Medulla oblongata (tissue), 1 donor: ENCODE measurements around the gene APOL3.
A peak's percentile ranks its signal among the peaks of the same experiment; 100 is the strongest.
"Not testable (repeated sequence)": the region's sequence is repeated elsewhere in the genome, so short reads cannot be mapped to it uniquely, and the experiment has no call there.

Experiments
- DNase-seq: peaks from one replicate; pipeline ENCODE4 v3.0.0-alpha.2; 2015; ENCODE audit errors: extremely low spot score

APOL3 gene

GRCh38 chr22:36135306-36135980 is 25.1 kb downstream of the APOL3 start:
- no peak for DNase-seq

GRCh38 chr22:36134182-36134581 is 26.4 kb downstream of the APOL3 start:
- DNase-seq: no peak

DNA sequence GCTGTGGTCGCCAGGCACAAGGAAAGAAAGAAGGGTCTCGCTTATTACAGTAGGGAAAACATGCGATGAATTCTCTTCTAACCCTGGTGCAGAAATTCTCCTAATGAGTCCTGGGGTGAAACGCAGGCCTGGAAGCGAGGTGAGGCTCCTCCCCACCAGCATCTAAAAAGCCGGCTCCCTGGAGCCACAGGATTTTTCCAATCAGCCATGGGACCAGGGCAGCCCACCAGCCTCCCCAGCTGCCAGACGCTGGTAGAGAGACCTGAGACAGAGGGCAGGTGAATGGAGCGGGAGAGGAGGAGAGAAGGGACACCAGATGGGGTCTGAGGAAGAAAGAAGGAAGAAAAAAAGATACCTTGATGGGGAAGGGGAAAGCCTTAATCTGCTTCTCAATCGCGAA is 28.6 kb downstream of the APOL3 start:
- no peak for DNase-seq

DNA sequence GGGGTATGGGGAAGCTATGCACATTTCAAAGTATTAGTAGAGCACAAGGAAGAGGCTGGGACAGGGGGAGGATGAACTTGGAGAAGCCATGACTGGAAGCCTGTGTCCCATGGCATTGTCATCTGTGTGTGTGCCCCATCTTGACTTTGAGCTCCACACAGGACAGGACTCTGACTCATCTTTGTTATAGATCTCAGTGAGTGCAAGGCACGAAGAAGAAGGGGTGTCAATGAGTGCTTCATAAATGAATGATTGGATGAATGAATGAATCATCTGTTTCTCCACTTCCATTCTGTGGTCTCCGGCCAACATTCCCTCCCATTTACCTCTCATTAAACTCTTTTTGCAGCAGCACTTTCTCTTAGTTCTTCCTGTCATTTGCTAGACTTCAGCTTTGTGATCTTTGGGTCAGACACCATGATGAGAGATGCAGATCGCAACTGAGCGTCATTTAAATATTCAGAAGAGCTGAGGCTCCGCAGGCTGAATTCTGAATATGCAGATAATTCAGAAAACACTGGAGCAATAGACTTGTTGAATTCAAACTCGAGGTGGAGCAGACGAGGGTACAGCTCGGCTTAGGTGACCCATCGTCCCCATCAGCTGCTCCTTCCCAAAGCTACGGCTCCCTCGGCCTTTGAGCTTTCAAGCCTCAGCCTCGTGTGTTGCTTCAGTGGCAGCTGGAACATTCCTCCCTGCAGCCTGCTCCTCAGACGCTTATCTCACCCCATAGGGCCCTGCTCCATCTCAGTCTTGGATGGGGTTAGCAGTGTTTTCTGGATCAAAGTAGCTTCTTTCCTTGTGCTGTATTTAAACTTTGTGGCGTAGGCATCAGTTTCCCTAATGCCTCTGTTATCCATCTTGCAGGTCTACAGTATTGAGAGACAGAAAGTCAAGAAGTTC is 30.8 kb downstream of the APOL3 start:
- DNase-seq: no peak

DNA sequence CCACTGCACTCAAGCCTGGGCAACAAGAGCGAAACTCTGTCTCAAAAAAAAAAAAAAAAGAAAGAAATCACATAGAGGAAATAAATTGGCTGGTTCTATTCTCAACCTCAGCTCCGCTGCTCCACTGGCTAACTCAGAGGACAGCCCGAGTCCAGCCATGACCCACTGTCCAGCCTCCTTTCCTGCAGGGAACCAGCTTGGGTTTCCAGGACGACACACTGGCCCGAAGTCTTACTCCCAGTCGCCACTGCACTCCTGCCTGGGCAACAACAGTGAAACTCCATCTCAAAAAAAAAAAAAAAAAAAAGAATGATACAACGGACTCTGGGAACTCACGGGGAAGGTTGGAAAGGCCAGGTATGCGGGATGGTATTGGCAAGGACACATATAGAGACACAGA is 31.5 kb downstream of the APOL3 start:
- peak; percentile 20 for DNase-seq

GRCh38 chr22:36125994-36126531 is 34.5 kb downstream of the APOL3 start:
- no peak for DNase-seq

- DNase-seq: no peak
Measured at GRCh38 chr22:36125434-36125833, 35.1 kb downstream of the APOL3 start.

DNA sequence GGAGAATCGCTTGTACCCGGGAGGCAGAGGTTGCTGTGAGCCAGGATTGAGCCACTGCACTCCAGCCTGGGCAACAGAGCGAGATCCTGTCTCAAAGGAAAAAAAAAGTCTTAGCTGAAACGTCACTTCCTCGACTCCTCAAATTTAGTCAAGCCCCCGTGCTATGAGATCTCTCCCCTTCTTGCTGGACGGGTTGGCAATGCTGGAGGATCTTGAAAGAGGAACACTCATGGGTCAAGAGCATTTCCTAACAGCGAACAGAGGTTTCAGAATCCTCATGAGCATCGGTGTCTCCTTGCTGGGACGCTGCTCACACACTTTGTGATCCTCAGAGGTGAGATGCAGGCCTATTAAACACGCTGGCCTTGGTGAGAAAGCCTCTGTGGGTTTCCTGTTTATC is 35.9 kb downstream of the APOL3 start:
- DNase-seq: peak; percentile 26

DNA sequence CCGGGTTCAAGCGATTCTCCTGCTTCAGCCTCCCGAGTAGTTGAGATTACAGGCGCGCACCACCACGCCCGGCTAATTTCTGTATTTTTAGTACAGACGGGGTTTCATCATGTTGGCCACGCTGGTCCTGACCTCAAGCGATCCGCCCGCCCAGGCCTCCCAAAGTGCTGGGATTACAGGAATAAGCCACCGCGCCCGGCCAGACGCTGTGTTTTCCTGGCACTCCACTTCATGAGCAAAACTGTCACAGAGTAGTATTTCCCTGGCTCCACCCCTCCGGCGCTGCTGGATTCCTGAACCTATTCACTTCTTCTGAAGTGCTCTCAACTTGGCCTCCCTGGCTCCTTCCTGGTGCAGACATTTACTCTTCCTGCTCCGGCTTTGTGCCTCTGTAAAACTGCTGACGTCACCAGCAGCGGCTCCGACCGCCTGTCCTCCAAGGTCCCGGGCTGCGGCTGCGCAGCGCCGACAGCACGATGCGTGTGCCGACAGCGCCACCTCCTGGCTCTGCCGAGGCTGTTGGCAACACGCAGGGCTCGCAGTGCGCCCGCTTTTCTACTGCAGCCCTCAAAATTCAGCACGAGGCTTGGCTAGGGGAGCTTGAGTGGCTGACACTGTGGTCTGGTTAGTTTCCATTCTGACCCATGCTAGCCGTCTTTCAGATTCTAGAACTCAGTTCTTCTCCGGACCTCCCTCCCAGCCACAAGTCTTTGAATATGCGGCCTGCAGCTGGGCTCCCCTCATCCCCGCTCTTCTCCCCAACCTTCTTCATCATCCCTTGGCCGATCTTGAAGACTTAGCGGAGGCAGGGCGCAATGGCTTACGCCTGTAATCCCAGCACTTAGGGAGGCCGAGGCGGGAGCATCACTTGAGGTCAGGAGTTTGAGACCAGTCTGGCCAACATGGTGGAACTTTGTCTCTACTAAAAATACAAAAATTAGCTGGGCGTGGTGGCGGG is 36.6 kb downstream of the APOL3 start:
- peak; percentile 96 for DNase-seq

- not testable (repeated sequence) for DNase-seq
Measured at GRCh38 chr22:36120621-36121351, 39.8 kb downstream of the APOL3 start.

GRCh38 chr22:36117053-36117554 is 43.5 kb downstream of the APOL3 start:
- no peak for DNase-seq

DNA sequence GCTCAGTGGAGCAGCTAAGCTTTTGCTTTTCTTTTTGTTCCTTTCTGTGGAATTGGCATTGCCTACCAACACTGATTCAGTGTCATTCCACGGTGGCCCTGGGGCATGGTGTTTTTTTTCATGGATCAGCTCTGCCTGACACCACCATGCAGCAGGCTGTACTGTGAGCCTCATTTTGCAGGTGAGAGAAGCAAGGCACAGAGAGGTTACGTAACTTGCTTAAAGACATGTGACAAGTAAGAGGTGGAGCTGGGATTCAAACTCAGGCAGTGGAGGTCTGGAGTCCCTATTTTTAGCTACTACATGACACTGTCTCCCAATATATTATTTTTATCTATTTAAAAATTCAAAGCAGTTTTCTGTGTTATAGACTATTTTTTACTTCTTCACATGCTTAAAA is 44.4 kb downstream of the APOL3 start:
- no peak for DNase-seq

DNA sequence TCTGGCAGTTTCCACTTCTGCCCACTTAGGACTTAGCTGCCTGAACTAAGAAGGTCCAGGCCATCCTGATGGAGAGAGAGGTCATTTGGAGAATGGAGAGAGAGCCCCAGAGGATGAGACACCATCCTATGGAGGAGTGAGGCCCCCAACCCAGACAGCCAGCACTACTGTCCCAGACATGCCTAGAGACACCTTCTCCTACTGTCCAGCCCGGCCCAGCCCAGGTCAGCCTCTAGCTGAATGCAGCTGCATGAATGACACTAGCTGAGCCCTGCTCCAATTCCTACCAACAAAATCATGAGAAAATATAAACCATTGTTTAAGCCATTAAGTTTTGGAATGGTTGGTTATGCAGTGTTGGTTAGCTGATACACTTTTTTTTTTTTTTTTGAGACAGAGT is 47.4 kb downstream of the APOL3 start:
- no peak for DNase-seq

DNA sequence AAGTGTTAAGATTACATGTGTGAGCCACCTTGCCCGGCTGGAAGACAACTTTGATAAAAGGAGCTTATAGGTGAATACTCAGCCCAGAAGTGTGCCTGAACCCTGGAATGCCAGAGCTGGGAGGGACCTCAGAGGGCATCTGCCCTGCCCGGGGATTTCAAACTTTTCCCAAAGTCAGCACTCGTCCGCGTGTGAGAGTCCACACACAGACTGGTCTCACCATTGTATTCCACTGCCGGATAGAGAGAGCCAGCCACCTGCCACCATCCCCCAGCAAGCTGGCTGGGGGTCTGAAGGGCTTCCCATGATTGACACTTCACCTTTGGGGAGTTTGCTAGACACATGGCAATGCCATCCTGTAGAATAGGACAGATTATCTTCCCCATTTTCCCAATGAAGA is 49.2 kb downstream of the APOL3 start:
- no peak for DNase-seq

DNA sequence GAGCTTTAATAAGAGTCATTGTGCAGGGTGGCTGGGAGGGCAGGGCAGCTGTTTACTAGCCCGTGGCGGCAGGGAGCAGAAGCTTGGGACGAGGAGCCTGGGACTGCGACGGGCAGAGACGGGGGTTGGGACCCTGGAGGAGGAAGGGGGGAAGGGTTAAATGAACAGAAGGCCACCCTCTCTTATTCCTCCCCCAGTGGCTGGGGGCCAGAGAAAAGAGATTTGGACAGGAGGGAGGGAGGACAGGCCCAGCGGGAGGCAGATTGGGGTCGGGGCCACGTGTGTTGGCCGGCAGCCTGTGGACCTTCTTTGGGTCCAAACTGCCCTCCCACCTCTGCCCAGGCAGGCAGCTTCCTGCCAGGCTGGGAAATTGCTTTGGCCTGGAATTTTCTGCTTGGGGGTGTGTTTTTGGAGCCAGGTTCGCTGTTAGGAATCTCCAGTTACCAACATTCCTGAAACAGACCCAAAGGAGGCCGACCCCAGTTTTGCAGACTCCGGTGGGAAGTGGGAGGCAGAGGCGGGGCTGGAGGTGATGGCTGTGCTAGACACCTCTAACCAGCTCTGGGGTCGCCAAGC is 50.2 kb downstream of the APOL3 start:
- DNase-seq: no peak

DNA sequence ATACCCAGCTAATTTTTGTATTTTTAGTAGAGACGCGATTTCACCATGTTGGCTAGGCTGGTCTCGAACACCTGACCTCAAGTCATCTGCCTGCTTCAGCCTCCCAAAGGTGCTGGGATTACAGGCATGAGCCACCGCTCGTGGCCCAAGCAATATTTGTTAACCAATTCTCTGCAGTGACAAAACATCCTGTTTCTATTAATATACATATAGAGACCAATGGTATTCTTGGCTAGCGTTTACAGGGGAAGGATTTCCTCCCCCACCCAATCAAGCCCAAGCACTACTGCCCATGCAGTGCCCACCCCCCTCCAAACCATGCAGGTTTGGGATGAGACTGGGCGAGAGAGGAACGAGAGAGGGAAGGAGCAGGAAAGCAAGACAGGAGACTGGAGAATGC is 53.1 kb downstream of the APOL3 start:
- no peak for DNase-seq

DNA sequence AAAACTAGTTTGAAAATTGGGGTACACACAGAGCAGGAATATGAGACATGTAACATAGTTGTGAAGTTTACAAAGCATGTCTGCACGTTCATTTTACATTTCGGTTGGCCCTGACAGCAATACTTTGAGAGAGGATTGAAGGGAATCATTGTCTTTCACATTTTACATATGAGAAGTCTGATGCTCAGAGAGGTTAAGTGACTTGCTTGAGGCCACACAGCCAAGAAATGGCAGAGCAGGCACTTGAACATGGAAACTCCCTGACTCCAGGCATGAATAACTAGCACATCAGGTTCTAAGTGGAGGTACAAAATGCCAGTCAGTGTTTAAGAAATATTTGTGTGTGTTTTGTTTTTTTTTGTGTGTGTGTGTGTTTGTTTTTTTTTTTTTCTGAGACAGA is 53.6 kb downstream of the APOL3 start:
- DNase-seq: no peak

DNA sequence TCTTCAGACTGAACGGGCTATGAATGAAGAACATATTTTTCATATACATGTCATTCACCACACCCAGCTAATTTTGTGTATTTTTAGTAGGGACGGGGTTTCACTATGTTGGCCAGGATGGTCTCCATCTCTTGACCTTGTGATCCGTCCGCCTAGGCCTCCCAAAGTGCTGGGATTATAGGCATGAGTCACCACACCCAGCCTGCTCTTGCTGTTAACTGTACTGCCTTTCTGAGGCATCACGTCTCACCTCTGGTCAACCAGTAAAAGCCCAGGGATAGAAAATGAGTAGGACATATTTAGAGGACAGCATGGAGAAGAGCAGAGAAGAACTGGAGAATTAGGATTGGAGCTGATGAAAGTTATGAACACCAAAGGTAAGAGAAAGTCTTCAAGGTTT is 55.6 kb downstream of the APOL3 start:
- no peak for DNase-seq

DNA sequence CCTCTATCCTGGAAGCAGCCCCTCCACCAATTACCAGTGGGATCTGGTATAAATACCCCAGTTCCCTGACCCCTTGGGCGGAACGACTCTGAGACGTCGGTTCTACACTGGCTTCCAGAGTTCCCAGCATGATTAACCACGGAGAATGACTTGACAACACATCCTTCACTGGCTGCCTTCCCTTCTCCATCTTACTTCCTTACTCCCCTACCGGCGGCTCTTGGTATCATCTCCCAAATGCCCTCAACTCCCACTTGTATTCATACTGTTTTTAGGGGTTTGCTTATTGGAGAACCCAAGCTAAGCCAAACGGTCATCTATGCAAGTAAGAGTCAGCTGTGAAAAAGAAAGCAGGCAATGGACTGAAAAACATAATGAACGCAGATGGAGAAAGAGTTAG is 56.1 kb downstream of the APOL3 start:
- DNase-seq: no peak

GRCh38 chr22:36103891-36104290 is 56.7 kb downstream of the APOL3 start:
- no peak for DNase-seq

DNA sequence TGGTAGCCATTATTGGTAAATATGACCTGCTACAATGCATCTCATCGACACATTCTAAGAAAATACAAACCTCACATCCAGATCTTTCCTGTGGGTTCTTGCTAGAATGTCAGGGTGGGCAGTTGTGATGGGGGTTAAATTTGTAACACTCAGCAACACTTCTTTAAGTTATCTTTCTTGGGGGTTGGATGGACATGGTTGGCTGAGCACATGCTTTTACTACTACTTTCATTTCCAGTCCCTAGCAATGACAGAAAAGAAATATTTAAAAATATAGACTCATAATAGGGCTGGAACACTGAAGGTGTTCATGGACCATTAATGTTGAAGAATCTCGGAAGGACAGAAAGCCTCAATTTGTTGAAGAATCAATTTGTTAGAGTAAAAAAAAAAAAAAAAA is 57.6 kb downstream of the APOL3 start:
- DNase-seq: no peak
